Effector memory CD4-positive, alpha-beta T cell (primary cell): ENCODE measurements around the gene CAPSL.
A peak's percentile ranks its signal among the peaks of the same experiment; 100 is the strongest.

ENCODE experiments used
- DNase-seq, 3 donors: peaks; one replicate each; pipeline ENCODE4 v3.0.0-alpha.2; 2020
- H3K27ac ChIP-seq: 2 replicates; pipeline ENCODE4 v1.7.0; 2013; ENCODE audit warnings: mild to moderate bottlenecking, low read length, moderate library complexity; ENCODE audit not compliant: insufficient read depth, poor library complexity, severe bottlenecking
- H3K27me3 ChIP-seq: replicated peaks from 2 replicates; pipeline ENCODE4 v1.7.0; 2013; ENCODE audit warnings: mild to moderate bottlenecking, low read length; ENCODE audit not compliant: insufficient read depth, control insufficient read depth, poor library complexity, severe bottlenecking
- H3K36me3 ChIP-seq: 2 replicates; pipeline ENCODE4 v1.7.0; 2013; ENCODE audit warnings: mild to moderate bottlenecking, low read length, moderate library complexity; ENCODE audit not compliant: control insufficient read depth, insufficient read depth
- H3K4me1 ChIP-seq: 2 replicates; pipeline ENCODE4 v1.7.0; 2013; ENCODE audit warnings: low read length, mild to moderate bottlenecking; ENCODE audit not compliant: control insufficient read depth, insufficient read depth, poor library complexity, severe bottlenecking
- H3K4me3 ChIP-seq: 2 replicates; pipeline ENCODE4 v1.7.0; 2013; ENCODE audit warnings: low read length, low read depth, mild to moderate bottlenecking; ENCODE audit not compliant: insufficient read depth, poor library complexity, severe bottlenecking
- H3K9me3 ChIP-seq: 2 replicates; pipeline ENCODE4 v1.7.0; 2013; ENCODE audit warnings: mild to moderate bottlenecking, low read length, moderate library complexity; ENCODE audit not compliant: control insufficient read depth

Gene CAPSL

DNA sequence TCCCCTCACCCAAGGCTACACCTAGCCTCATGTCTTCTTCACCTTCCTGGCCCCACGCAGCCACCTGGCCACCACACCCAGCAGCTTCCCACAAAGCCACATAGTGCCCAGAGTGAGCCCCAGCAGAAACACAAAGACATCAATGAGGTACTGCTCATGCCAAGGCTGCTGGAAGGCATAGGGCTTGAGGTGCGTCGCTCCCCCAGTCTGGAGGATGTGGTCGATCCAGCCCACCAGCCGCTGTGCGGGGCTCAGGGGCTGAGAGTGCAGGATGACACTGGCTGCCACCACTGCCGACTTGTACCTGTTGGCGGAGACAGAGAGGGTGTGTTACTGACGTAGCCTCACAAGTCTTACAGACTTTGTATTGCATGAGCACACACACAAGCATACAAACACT lies 15.8 kb upstream of the CAPSL start:
- Histone ChIP-seq H3K4me1 (no peaks in the 10 kb centered on the region), H3K27ac (no peak overlapping the region), H3K4me3 (no peak overlapping the region), H3K36me3 (no peaks in the 10 kb centered on the region), H3K27me3 (peaks cover 4% of the 10 kb centered on the region), H3K9me3 (no peaks in the 10 kb centered on the region)
- no peak for DNase-seq

DNA sequence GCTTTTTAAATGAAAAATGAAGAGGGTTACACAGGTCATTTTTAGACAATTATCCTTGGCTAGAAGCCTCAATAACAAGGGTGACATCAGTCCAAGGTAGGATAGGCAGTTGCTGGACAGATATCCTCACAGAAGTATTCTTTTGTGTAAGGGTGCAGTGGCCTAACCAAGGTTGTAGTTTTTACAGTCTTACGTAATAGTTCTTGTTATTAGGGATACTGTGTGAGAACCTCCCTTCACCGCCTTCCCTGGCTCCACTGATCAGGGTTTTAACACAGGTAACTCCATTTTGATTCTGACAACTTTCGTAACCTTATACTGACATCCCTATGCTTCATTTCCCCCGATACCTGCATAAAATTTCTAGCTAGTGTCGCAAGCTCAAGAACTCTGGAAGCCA lies 8.7 kb upstream of the CAPSL start:
- H3K36me3 ChIP-seq, result no peaks in the 10 kb centered on the region
- H3K4me3 ChIP-seq, result no peak overlapping the region
- no peak for DNase-seq
- H3K4me1 ChIP-seq, result no peaks in the 10 kb centered on the region
- no peak overlapping the region for H3K27ac ChIP-seq
- H3K27me3 ChIP-seq, result no peaks in the 10 kb centered on the region
- no peaks in the 10 kb centered on the region for H3K9me3 ChIP-seq

DNA sequence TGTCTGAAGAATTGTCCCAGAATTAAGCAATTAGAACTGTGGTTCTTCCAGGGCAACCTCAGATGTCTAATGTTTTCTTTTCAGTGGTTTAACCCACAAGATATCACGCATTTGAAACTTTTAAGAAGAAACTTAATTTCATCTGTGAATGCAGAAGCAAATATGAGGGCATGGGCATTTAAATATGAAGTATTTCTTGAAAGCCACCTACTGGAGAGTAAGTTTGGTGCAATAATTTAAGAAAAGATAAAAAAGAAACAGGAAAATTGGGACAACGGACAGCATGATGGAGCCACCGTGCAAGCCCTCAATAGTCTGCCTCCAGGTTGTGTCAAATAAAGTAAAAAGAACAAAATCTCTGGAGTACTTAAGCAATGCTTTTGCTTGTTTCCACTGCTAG lies 1.2 kb upstream of the CAPSL start:
- no peaks in the 10 kb centered on the region for H3K27me3 ChIP-seq
- DNase-seq, result no peak
- H3K27ac ChIP-seq, result no peak overlapping the region
- H3K4me3 ChIP-seq, result no peak overlapping the region
- H3K9me3 ChIP-seq, result no peaks in the 10 kb centered on the region
- no peaks in the 10 kb centered on the region for H3K36me3 ChIP-seq
- H3K4me1 ChIP-seq, result no peaks in the 10 kb centered on the region

DNA sequence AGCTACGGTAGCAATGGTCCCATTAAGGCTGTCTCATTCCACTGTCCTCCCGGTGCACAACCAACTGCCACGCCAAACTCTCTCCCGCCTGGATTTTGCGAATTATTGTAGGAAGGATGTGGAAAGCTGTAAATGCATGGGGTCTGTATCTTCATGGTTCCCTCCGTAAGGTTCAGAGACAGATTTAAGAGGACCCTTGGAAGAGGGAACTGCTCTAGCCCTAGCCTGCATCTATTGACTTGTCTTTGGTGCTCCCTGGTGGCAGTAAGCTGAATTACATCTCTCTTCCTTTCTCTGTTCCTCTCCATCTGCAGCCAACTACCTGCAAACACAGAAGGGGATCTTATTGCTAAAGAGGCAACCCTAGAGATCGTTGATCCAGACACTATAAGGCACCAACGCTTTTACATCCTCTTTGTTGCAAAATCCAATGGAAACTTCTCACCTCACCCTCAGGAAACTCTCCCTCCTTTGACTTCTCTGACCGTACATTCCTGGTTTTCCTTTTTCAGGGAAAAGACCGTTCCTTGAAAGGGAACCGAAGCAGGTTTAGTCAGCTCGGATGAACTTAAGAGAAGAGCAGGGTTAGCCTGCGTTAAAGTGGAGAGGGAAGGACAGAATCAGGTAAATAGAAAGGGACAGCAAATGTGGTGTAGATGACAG lies 11.9 kb downstream of the CAPSL start:
- Histone ChIP-seq H3K9me3 (no peaks in the 10 kb centered on the region), H3K27me3 (no peaks in the 10 kb centered on the region), H3K4me1 (peaks cover 15% of the 10 kb centered on the region), H3K27ac (no peak overlapping the region), H3K36me3 (no peaks in the 10 kb centered on the region), H3K4me3 (no peak overlapping the region)
- DNase-seq, result peak; percentile 15 to 48 (median 22)

DNA sequence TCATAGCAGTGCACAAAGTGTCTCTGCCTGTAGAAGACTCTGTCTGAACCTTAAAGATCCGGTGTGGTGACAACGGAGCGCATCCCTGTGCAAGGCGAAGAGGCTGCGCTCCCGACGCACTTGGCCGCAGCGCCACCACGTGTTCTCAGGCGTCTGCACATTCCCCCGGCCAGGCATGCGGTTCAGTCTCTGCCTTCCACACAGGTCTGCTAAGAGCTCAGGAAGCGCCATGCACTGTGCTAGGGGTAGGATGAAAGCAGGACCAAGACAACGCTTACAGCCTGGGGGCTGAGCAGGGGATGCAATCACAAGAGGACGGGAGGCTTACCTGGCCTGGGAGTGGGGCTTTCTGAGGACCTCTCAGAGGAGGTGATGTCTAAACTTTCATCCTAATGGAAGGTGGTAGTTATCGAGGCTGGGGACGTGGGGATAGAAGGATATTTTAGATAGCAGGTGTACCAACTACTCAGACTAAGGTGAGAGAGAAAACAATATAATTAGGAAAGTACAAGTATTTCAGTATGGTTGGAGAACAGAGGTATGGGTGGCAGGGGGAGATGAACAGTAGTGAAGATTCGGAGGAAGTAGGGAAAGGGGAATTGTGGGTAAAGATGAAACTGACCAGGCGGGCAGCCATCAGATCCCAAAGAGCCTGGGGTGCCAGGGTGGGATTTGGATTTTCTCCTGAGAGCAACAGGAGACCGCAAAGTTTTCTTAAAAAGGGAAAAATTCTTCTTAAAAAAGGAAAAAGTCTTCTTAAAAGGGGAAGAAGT lies 13.3 kb downstream of the CAPSL start:
- peak overlapping the region; percentile 4 for H3K27ac ChIP-seq
- peak overlapping the region; percentile 19 for H3K4me3 ChIP-seq
- peak; percentile 64 to 68 (median 66) for DNase-seq
- peaks cover 15% of the 10 kb centered on the region for H3K4me1 ChIP-seq
- H3K9me3 ChIP-seq, result no peaks in the 10 kb centered on the region
- no peaks in the 10 kb centered on the region for H3K36me3 ChIP-seq
- no peaks in the 10 kb centered on the region for H3K27me3 ChIP-seq

DNA sequence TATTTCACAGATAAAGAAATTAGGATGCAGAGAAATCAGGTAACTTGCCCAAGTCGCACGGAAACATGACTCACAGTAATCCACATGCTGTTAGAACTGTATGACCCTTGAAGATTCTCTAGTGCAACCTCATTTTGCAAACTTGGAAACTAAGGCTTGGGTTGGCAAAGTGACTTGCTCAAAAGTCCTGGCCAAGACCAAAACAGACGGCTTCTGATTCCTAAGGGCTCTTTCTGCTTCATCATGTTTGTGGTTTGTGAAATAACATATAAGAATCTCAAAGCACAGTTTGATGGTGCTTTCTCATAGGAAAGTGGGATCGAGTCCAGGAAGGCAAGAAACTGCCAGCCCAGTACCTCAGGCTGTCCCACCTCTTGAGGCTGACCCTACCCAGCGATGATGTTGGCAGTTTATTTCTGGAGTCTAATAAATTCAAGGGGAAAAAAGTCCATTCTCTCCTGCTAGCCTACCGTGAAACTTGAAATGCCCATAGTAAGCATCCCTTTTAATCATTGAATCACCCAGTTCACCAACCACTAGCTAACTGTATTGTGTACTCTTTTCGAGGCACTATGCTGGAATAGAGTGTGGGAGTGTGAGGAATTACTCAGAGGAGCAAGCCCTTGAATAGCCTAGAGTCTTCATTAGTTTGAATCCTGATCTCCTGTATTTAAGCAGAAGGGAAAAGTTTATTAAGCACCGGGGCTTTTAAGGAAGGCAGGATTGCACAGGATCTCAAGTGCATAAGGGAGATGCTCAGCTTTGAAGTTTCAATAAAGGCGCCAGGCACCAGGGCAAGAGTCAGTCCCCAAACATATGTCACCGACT lies 14.1 kb downstream of the CAPSL start:
- no peaks in the 10 kb centered on the region for H3K36me3 ChIP-seq
- DNase-seq, result no peak
- no peaks in the 10 kb centered on the region for H3K9me3 ChIP-seq
- H3K27me3 ChIP-seq, result no peaks in the 10 kb centered on the region
- peak overlapping the region; percentile 4 for H3K27ac ChIP-seq
- no peak overlapping the region for H3K4me3 ChIP-seq
- peaks cover 15% of the 10 kb centered on the region for H3K4me1 ChIP-seq

DNA sequence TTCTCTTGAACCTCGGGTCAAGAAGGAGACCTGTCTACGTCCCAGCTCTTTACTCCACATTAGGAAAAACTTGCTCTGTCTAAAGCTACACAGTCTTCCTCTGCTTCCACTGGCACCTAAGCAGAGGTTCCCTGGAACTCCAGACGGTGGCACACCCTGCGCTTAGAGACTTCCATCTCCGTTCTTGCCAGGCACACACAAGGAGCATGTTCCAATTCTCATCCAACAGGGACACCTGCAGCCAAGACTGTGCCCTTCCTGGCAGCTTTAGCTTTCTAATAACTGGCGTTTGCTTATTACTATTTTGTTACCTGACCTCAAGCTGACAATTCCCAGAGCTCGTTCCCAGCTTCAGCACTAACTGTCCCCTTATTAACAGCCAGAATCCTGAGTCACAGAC lies 16.0 kb downstream of the CAPSL start:
- Histone ChIP-seq H3K4me3 (no peak overlapping the region), H3K27me3 (no peaks in the 10 kb centered on the region), H3K9me3 (no peaks in the 10 kb centered on the region), H3K4me1 (peaks cover 15% of the 10 kb centered on the region), H3K27ac (no peak overlapping the region), H3K36me3 (no peaks in the 10 kb centered on the region)
- DNase-seq, result no peak

DNA sequence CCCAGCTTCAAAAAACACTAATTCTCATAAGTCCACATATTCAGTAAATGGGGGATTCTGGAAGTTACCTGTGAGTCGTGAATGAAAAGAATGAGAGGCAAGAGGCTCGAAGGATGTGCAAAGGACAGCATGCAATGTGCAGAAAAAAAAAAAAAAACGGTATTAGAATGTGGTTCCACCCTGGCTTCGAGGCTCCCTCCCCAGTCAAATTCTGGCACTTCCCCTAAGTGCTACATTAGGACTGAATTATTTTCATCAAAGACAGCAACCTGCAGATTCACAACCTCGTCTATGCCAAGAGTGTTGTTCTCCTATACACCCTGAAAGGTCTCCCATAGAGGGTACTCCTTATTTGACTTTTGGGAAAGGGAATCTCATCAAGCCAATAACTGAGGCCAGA lies 16.5 kb downstream of the CAPSL start:
- H3K9me3 ChIP-seq, result no peaks in the 10 kb centered on the region
- H3K4me3 ChIP-seq, result no peak overlapping the region
- H3K4me1 ChIP-seq, result peaks cover 15% of the 10 kb centered on the region
- H3K36me3 ChIP-seq, result no peaks in the 10 kb centered on the region
- no peak for DNase-seq
- H3K27me3 ChIP-seq, result no peaks in the 10 kb centered on the region
- H3K27ac ChIP-seq, result no peak overlapping the region

DNA sequence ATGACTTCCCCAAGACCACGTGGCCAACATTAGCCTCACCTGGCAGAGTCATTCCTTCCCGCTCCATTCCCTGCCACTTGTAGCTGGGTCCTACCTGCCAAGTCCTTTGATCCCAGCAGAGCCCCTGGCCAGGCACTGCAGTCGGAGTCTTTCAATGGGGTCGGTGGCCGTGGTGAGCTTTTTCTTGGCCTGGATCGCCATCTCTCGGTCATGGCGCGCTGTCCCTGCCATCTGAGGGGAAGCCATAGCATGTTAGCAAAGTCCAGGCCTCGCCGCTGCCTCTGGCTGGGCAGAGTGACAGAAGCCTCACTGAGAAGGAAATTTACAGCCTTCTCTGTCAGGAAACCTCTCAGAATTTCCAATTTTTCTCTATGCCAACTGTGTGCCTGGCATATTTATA lies 17.5 kb downstream of the CAPSL start:
- no peaks in the 10 kb centered on the region for H3K27me3 ChIP-seq

DNA sequence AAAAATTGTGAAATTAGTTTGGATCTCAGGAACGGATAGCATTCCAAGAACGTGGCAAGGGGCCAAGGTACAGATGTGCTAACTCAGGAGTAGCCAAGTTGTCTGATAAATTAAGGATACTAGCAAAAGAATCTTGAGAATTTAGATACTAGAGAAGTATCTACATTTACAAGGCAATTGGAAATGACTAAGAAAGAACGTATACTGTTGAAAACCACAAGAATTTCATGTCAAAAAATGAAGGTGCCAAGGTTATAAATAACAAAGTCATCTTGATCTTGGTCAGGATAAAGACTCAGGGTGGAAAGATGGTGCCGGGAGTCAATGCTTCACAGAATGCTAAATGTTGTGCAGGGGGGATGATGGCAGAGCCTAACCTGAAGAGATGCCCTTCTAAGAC lies 19.2 kb downstream of the CAPSL start:
- DNase-seq, result no peak
- Histone ChIP-seq H3K9me3 (no peaks in the 10 kb centered on the region), H3K27ac (no peak overlapping the region), H3K27me3 (no peaks in the 10 kb centered on the region), H3K4me1 (no peaks in the 10 kb centered on the region), H3K4me3 (no peak overlapping the region), H3K36me3 (no peaks in the 10 kb centered on the region)

More for the DNA sequence above, 17.5 kb downstream of the CAPSL start:
- Histone ChIP-seq H3K4me3 (no peak overlapping the region), H3K27ac (no peak overlapping the region), H3K36me3 (no peaks in the 10 kb centered on the region), H3K4me1 (peaks cover 12% of the 10 kb centered on the region), H3K9me3 (no peaks in the 10 kb centered on the region)
- DNase-seq, result no peak
